HG03565 (cell line): ENCODE results near the gene CHCHD6.

Source experiments
- ATAC-seq: cut with Tn5 transposase; IDR thresholded peaks from one replicate; pipeline ENCODE4 v1.9.1; 2021; ENCODE audit warnings: mild to moderate bottlenecking, moderate library complexity; ENCODE audit not compliant: unreplicated experiment

The CHCHD6 gene

DNA sequence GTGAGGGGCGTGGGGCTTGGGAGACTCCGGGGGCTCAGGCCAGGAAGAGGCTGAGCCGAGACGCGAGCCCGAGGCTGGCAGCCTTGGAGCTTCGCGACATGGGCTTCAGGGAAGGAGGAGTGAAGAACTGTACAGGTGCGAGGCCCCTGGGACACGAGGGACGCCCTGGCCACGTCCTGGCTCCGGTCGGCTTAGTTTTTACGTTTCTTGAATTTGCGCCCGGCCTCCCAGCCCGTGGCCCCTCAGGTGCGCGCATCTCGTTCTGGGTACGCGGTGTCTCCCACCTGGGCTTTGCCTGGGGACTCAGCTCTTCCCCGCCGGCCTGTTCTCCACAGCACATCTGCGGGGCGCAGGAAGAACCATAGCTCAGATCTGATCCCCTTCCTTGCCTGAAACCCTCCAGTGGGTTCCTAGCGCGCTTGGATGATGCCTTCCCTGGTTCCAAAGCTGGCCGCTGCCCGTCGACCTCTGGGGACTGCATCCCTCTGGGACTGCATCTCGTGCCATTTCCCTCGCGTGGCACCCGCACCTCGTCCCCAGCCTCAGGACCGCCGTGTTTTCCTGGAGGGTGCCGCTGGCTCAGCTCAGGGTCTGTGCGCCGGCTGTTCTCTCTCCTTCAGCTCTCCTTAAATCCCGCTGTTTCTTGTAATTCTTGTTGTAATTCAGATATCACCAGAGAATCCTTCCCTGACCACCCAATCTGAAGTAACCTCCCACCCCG is 614 bp downstream of the CHCHD6 start:
- no peak for ATAC-seq

GRCh38 chr3:126706631-126707030 is 2.6 kb downstream of the CHCHD6 start:
- ATAC-seq: no peak

DNA sequence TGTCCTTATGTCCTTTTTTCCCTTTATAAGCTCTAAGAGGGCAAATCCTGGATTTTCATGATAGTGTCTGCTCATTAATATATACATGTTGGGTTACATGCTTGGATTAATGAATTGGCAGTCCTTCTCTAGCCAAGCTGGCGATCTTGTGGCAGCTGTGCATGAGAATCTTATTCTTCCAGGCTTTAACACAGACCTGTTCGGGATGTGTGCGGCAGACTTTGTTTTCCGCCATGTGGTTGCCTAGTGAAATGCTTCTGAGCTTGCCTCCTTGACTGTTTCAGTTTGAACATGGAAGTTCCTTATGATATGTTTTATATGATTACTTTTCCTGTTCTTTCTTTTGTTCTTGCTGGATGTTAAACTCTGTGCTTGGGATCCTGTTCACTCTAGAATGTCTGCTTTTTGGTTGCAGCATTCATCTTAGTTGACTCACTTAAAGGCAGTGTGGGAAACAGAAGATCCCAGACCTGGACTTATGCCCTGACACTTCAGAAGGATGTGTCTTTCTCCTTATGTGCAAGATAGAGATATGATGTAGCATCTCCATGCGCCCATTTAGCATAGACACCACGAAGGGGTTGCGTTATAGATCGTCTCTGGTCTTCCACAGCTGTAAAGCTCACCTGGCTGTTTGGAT is 7.2 kb downstream of the CHCHD6 start:
- no peak for ATAC-seq

DNA sequence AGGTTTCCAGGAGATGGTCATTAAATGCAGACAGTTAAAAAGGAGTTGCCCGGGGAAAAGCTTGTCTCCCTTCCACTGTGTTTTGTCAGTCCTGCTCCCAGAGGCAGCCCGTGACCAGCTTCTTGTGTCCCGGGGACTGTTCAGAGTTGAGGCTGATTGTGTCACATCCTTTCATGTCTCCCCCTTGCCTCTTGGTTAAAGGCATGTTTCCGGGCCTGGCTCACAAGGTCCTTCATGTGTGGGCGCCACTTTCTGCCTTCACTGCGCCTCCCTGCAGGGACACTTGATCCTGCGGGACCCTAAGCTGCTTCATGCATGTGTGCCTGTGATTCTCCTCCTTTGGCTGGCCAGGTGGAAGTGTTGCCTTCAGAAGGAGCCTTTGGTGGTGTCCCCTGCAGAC is 9.2 kb downstream of the CHCHD6 start:
- ATAC-seq: no peak

DNA sequence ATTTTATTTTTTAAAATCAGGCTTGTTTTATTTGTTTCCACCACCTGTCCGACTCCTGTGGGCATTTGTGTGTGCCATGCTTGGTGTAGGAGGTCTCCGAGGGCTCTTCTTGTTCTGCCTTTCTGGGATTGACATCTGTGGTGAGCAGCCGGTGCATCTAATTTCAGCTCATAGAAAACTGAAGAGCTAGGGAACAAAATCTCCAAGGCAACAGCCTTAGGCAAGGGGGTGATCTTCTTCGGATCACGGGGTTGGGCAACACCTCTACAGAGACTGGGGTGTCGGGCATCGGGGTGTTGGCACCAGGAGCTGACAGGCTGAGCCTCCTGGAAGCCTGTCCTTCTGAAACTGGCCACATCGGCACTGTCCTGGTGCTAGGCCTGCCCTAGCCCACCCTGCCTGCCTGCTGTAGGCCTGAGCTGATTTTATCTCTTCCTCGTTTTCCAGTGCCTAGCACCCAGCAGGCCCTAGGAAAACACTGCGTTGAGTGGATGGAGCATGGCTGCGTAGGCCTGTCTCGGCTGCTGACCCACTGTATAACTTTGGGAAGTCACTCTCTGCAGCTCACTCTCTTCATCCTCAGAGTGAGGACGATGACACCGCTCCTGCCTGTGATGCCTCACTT is 10.3 kb downstream of the CHCHD6 start:
- ATAC-seq: no peak

DNA sequence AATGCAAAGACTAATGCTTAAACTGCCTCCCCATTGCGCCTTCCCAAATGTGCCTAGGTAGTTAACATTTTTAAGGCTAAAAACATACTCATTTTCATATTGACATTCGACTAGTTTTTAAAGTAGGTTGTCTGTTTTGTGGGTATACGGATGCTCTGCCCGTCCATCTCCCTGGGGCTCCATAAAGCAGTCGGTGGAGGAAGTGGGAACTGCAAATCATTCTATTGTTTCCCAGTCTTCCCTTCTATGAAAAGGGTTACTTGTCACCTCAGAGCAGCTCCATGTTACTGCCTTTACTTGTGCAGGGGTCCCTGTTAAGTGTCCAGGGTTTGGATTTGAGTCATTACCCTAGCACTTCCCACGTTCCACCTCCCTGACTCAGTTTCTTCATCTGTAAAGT is 10.9 kb downstream of the CHCHD6 start:
- no peak for ATAC-seq

- no peak for ATAC-seq
These were observed 11.4 kb downstream of the CHCHD6 start for GRCh38 chr3:126715432-126715831.

GRCh38 chr3:126716057-126716456 is 12.0 kb downstream of the CHCHD6 start:
- no peak for ATAC-seq

- ATAC-seq: no peak
These were observed 14.8 kb downstream of the CHCHD6 start for GRCh38 chr3:126718561-126719445.

GRCh38 chr3:126720596-126720995 is 16.6 kb downstream of the CHCHD6 start:
- ATAC-seq: no peak

DNA sequence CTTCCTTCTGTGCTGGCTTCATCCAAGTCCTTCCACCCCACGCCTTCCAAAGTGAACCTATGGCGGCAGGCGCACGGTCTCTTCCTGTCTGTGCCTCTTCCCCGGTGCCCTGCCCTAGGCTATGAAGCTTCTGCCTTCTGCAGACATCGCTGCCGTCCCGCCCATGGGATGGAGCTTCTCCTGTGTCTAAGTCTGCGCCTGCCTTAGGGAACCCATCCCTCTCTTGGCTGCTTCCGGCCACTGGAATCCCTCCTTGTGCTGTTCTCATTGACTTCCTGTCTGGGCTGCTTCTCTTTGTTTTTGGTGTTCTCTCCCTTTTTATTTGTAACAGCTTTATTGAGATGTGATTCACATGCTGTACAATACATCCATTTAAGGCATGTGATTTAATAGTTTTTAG is 17.2 kb downstream of the CHCHD6 start:
- no peak for ATAC-seq

GRCh38 chr3:126723237-126723636 is 19.2 kb downstream of the CHCHD6 start:
- no peak for ATAC-seq

- ATAC-seq: no peak
These were observed 19.8 kb downstream of the CHCHD6 start for GRCh38 chr3:126723801-126724200.

DNA sequence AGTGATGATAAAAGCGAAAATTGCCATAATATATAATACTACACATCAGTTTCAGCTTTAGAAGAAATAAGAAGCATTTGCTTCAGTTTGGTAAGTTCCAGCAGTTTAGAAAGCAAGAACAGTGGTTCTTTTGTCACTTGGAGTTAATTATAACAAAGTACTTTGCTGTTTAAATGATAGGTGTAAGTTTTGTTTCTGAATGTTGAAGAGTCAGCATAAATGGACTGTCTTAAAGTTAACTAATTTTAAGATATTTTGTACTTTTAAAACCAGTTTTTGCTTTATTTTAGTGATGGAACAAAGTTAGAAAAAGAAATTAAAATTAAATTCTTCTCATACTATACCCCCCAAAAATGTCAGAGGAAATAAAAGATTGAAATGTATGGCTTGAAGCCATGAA is 24.6 kb downstream of the CHCHD6 start:
- no peak for ATAC-seq

- ATAC-seq: no peak
These were observed 26.3 kb downstream of the CHCHD6 start for GRCh38 chr3:126730376-126730775.

DNA sequence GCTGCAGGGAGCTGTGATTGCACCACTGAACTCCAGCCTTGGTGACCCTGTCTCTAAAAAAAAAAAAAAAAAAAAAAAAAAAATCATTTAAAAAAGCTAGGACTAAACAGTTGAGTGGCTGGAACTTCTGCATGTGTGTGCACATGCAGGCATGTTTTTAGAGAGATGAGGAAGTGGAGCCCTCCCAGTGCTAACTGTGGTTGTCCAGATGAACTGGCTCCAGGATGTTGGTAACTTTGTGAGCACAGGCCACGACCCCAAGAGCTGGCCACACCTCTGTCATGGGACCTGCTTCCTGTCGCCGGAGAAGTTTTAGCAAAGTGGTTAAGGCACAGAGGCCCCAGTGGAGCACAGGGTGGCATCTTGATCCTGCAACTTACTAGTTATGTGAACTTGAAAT is 27.0 kb downstream of the CHCHD6 start:
- no peak for ATAC-seq

- ATAC-seq: no peak
These were observed 28.4 kb downstream of the CHCHD6 start for GRCh38 chr3:126732281-126733060.

DNA sequence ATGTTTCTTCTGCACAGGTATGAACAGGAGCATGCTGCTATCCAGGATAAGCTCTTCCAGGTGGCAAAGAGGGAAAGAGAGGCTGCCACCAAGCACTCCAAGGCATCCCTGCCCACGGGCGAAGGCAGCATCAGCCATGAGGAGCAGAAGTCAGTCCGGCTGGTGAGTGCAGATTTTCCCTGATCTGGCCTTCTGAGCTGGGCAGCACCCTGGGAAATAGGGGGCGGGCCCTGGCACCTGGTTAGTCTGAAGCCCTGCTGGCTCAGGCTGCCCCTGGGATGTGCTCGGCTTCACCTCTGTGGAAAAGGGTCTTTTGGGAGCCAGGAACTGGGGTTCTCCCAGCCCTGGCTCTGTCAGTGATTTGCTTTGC is 29.0 kb downstream of the CHCHD6 start:
- ATAC-seq: no peak

DNA sequence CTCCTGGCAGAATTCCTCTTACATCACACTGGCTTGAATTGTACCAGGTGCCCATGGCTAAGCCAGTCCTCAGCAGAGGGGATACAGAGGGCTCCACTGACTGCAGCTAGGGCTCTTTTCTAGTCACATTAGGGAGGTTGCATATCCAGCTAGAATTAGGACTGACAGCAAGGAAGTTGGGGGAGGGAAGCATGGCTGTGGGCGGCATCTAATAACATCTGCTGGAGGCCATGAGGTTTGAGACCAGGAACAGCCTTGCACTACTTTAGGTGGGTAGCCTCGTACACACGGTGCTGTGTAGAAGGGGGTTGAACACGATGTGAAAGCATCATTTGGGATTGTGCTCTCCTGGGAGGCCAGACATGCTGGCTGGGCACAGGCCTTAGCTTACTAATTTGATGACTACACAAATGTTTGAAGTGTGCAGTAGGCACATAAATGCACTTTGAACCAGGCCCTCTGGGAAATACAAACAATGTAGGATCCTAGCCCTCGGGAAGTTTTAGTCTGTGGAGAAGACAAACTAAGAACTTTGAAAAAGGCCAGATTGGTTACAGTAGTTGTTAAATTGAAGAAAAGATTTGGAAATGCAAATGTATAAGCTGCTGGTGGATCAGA is 30.2 kb downstream of the CHCHD6 start:
- no peak for ATAC-seq

DNA sequence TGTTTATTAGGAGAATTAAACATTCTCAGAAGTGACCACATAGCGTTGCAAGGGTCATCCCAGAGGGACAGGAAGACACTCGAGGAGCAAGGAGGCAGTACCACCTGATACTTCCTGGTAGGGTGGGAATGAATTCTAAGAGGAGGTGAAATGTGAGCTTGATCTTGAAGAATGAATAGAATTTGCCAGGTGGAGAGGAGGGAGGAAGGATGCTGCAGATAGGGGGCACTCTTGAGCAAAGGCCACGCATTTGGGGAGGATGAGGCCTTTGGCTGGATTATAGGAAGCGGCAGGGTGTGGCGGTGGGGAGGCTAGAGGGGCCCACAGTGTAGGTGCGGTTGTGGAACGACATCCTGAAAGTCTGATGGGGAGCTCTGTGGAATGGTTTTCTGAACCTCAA is 33.5 kb downstream of the CHCHD6 start:
- no peak for ATAC-seq
